Kidney (tissue), 22 donors: ENCODE measurements around the gene PPFIBP2. TPM values are rescaled to one million over a fixed set of nuclear protein-coding genes. Genes with fewer than 3 reads are reported as not detected.

Experiments
- DNase-seq, 5 donors: peaks; one replicate each; pipeline ENCODE4 v3.0.0-alpha.2; 2013 to 2020
- FAIRE-seq: peaks from 2 replicates; lab custom pipeline; 2012; peaks lifted over from hg19 to GRCh38; lab: Jason Lieb, UNC
- H3K27ac ChIP-seq, 2 donors: one replicate each; pipeline ENCODE4 v1.7.0; 2013; ENCODE audit warnings: low read depth in 2 of 2, low read length in 2 of 2, inconsistent platforms in 1 of 2
- H3K27me3 ChIP-seq: one replicate; pipeline ENCODE4 v1.7.1; 2013; ENCODE audit warnings: low read length, inconsistent platforms; ENCODE audit not compliant: control insufficient read depth, insufficient read depth
- H3K36me3 ChIP-seq, 3 donors: one replicate each; pipeline versions ENCODE4 v1.7.0 to v1.7.1; 2013; ENCODE audit warnings: low read length in 3 of 3, control low read depth in 1 of 3, inconsistent platforms in 1 of 3; ENCODE audit not compliant: insufficient read depth in 3 of 3, control insufficient read depth in 2 of 3
- H3K4me1 ChIP-seq, 3 donors: one replicate each; pipeline versions ENCODE4 v1.7.0 to v1.7.1; 2013; ENCODE audit warnings: low read length in 3 of 3, inconsistent platforms in 1 of 3, low read depth in 1 of 3; ENCODE audit not compliant: control insufficient read depth in 2 of 3, insufficient read depth in 2 of 3
- H3K4me3 ChIP-seq, 3 donors: one replicate each; pipeline versions ENCODE4 v1.7.0 to v1.8.1; 2013; ENCODE audit warnings: low read length in 3 of 3, control low read depth in 1 of 3, inconsistent platforms in 1 of 3
- H3K9ac ChIP-seq, 3 donors: one replicate each; pipeline versions ENCODE4 v1.7.0 to v1.7.1; 2013; ENCODE audit warnings: low read length in 3 of 3, control low read depth in 1 of 3, inconsistent platforms in 1 of 3
- H3K9me3 ChIP-seq, 3 donors: one replicate each; pipeline versions ENCODE4 v1.7.0 to v1.7.1; 2013; ENCODE audit warnings: low read length in 3 of 3, control low read depth in 1 of 3, inconsistent platforms in 1 of 3; ENCODE audit not compliant: control insufficient read depth in 2 of 3, insufficient read depth in 1 of 3
- CTCF ChIP-seq: IDR thresholded peaks from 3 replicates; pipeline ENCODE4 v1.5.1; 2012; ENCODE audit warnings: mild to moderate bottlenecking, moderate library complexity, borderline replicate concordance; ENCODE audit not compliant: insufficient read depth; ENCODE audit errors: extremely low read depth
- intact Hi-C: fragments of 100-400 bp; cut with DNase I; formaldehyde crosslinking; loops from one replicate; pipeline ENCODE4 v1.11.1; 2022
- long read RNA-seq, 10 donors: library from polyadenylated mRNA in 1 of 10; unstranded in 1 of 10; transcript quantifications; one replicate each; pipeline ENCODE4 v2.0.0 and lab custom pipeline, GENCODE V29; 2021 to 2026
- polyA plus RNA-seq: library from polyadenylated mRNA; stranded (reverse); fragments of 350-450 nt; fragmentation: Illumina TruSeq; extraction: RNeasy Lipid Tissue Mini Kit (QIAGEN cat#74804); gene quantifications from one replicate; pipeline ENCODE4 v1.2.3, GENCODE V29; 2014; ENCODE audit warnings: low read depth, low replicate concordance; ENCODE audit not compliant: insufficient read depth
- total RNA-seq: library from RNA; stranded (reverse); fragmentation: NEBNext Ultra II Directional; extraction: Animal tissue kit (Norgen Biotek cat#: 25700); gene quantifications from one replicate; pipeline ENCODE4 v1.2.1, GENCODE V29; 2021
- donor health status: control.
- donor health status: control.
- donor health status: control.
- donor health status: control.
- donor health status: control.
- donor health status: DM: yes; HTN: yes; CAD: no.
- donor health status: Normal renal cell carcinoma (clear cell type).

PPFIBP2 gene
- total RNA-seq (31.6 TPM), polyA plus RNA-seq (44.4 TPM)
- long read RNA-seq, donor 1, partial matches to known transcripts: 0 of 1 reads
- long read RNA-seq, donor 1, other reads (novel, unspliced or antisense): 0 of 1 reads
- long read RNA-seq, donor 2, partial matches to known transcripts: 13 of 14 reads
- long read RNA-seq, donor 2, other reads (novel, unspliced or antisense): 0 of 14 reads
- long read RNA-seq, donor 3, partial matches to known transcripts: 0 of 6 reads
- long read RNA-seq, donor 3, other reads (novel, unspliced or antisense): 0 of 6 reads
- long read RNA-seq, donor 4, partial matches to known transcripts: 10 of 12 reads
- long read RNA-seq, donor 4, other reads (novel, unspliced or antisense): 0 of 12 reads
- long read RNA-seq, donor 5: 0 reads
- long read RNA-seq, donor 6, partial matches to known transcripts: 0 of 4 reads
- long read RNA-seq, donor 6, other reads (novel, unspliced or antisense): 0 of 4 reads
- long read RNA-seq, donor 7, transcript PPFIBP2-201 (24 exons, 3,557 nt): major isoform, 5 of 15 reads
- long read RNA-seq, donor 7, partial matches to known transcripts: 3 of 15 reads
- long read RNA-seq, donor 7, other reads (novel, unspliced or antisense): 4 of 15 reads
- long read RNA-seq, donor 8, partial matches to known transcripts: 0 of 3 reads
- long read RNA-seq, donor 8, other reads (novel, unspliced or antisense): 0 of 3 reads
- long read RNA-seq, donor 9, partial matches to known transcripts: 0 of 2 reads
- long read RNA-seq, donor 9, other reads (novel, unspliced or antisense): 0 of 2 reads
- long read RNA-seq, donor 10, partial matches to known transcripts: 0 of 2 reads
- long read RNA-seq, donor 10, other reads (novel, unspliced or antisense): 0 of 2 reads

GRCh38 chr11:7513234-7514098 is at the start of gene PPFIBP2:
TSS of gene PPFIBP2 (plus strand) at chr11:7513999. CDS start at chr11:7549476, 35,477 bp downstream.
- intact Hi-C loops: no loop called here
- peak; percentile 83 to 95 (median 90) for DNase-seq
- peak within 1 kb of the TSS; percentile 64 to 88 (median 85) for H3K4me3 ChIP-seq
- no peak for FAIRE-seq
- peak; percentile 67 for TF ChIP-seq CTCF
- H3K9me3 ChIP-seq: no peaks in the 10 kb centered on the region
- H3K36me3 ChIP-seq: no peaks in the 10 kb centered on the region
- peak within 1 kb of the TSS; percentile 87 to 89 for H3K27ac ChIP-seq
- H3K27me3 ChIP-seq: no peaks in the 10 kb centered on the region
- peaks cover 0 to 35% (median 18%) of the 10 kb centered on the region in 3 donors for H3K4me1 ChIP-seq
- peak within 1 kb of the TSS; percentile 41 to 89 (median 78) for H3K9ac ChIP-seq

GRCh38 chr11:7467652-7468051 is 46.1 kb upstream of the PPFIBP2 start:
- no peak for FAIRE-seq
- H3K27me3 ChIP-seq: no peaks in the 10 kb centered on the region
- intact Hi-C loops: no loop called here

More at GRCh38 chr11:7467652-7468051, 46.1 kb upstream of the PPFIBP2 start:
- no peak overlapping the region for H3K9ac ChIP-seq
- no peak for DNase-seq
- H3K4me1 ChIP-seq: no peaks in the 10 kb centered on the region
- TF ChIP-seq CTCF: no peak
- no peaks in the 10 kb centered on the region for H3K36me3 ChIP-seq
- no peak overlapping the region for H3K27ac ChIP-seq
- no peak overlapping the region for H3K4me3 ChIP-seq
- no peaks in the 10 kb centered on the region for H3K9me3 ChIP-seq
